ENCODE results near the gene CCM2L.

DNA sequence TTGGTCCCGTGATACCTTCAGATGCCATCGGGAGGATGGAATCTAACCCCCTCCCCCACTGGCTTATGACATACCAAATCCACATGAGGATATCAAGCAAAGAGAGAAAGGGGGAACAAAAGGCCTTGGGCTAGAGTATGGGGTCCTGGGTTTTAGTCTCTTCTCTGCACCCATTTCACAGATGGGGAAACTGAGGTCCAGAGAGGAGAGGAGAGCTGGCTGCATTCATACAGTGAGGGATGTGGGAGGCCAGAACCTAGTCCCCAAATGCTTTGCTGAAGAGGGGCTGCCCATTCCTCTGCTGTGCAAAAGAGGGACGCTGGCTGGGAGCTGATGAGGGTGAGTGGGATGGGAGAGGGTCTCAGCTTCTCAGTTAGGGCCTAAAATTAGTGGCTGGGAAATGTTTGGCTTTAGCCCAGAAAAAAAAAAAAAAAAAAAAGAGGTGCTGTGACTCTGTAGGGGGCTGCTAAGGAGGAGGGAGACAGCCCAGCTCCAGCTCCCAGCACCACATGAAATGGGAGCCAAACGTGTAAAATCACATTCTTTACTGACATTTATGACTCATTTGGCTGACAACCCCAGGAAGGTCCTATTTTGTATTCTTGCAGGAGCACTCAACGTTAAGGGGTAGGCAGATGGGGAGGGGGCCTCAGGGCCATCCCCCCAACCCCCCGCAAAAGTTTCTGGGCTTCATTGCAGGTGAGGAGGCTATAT is 30.4 kb upstream of the CCM2L start:
- TF ChIP-seq CTCF (IDR thresholded peaks at IDR 0.05; ENCODE audit: low read depth, low read length, poor library complexity, severe bottlenecking), result no peak
- TF ChIP-seq EZH2phosphoT487 (IDR thresholded peaks at IDR 0.05; ENCODE audit: borderline replicate concordance, low read length), result no peak
